ENCODE results near the gene ARL8A.
"Not testable (repeated sequence)": the region's sequence is repeated elsewhere in the genome, so short reads cannot be mapped to it uniquely, and the experiment has no call there.

ARL8A gene

DNA sequence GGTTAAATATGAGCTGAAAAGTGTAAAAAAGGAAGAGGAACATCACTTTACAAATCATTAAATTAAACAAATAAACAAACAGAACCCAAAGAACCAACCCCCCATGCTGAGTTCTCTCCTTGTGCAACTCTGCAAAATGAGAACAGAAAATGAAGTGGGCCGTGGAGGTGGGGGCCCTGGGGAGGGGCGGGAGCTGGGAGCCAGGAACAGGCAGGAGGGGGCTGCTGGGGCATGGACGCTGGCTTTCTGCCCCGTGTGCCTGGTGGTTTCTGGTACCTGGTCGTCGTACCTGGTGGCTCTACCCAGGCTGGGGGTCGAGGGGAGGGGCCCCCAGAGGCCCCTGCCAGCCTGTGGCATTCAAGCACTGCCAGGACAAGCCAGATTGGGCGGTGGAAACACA is 11.0 kb downstream of the ARL8A start:
- DNase-seq, result no peak

DNA sequence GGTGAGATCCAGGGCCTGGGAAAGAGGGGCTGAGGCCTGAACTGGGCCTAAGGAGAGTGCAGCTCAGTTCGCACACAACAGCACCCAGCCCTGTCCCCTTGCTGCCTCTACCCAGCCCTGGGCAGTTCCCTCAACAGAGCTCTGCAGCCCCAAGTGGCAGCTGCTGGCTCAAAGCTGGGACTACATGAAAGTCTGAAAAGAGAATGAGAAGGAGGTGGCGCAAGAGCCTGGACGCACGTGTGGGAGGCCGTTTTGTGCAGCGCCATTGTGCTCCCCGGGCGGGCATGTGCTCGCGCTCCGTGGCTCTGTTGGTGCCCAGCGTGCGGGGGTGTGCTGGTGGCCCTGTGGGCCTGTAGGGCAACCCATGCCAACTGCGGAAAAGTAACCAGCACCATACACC is 11.5 kb downstream of the ARL8A start:
- DNase-seq, result no peak

DNA sequence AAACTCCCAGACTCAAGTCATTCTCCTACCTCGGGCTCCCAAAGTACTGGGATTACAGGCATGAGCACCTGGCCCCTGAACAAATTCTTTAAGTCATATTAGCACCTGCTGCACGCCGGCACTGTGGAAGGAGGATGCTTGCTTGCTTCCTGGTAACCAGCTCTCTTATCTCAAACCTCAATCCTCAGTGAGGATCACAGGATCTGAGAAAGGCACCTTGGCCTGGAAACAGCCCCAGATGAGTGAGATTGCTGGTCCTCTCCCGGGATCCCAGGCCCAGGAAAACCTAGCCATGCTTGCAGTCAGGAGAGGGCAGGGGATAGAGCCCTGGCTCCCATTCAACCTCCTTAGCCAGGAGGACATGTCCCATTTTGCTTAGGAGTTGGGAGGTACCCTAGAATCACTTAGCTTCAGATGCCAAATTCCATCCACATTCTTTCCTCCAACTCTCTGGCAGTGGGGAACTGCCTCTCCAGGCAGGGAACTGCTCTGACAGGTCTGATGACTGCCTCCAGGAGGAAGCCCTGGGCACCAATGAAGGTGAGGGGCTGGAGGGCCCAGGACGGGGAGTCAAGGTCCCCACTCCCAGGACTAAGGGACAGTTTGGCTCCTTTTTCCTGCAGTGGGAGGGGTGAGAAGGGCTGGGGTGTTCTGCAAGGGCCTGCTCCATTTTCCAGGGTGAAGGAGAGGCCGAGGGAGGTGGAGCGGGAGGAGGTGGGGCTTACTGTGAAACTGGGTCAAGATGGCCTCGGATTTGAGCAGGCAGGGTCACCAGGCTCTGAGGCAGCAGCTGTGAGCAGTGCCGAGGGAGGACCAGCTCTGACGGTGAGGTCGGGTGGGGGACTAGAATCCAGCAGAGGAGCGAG is 12.3 kb downstream of the ARL8A start:
- DNase-seq, result no peak

DNA sequence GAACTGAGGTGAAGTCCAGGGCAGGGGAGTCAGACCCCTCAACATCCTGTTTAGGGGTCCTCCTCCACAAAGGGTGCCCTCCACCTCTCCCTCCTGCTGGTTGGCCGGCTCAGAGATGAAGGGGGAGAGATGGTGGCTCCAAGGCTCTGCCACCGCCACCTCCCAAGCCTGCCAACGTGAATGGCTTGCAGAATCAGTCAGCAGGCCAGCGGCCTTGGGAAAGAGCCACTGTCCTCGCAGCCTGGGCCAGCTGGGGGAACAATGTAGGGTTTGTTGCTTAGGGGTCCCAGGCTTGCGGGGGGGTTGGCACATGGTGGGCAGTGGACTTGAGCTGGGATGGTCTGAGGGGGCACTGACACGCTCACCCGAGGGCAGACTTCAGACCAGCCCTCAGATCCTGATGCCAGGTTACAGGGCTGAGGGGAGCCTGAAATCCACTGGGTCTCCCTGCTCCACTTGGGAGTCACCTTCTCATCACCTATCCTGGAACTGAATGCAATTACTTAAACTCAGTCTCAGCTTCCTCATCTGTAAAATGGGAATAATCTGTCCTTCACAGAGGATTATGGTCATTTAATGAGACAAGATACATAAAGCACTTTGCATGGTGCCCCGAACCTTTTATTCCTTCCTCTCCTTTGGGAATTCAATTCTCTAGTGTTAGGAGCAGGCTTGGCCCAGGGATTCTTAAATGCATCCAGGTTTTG is 13.6 kb downstream of the ARL8A start:
- DNase-seq, result no peak

DNA sequence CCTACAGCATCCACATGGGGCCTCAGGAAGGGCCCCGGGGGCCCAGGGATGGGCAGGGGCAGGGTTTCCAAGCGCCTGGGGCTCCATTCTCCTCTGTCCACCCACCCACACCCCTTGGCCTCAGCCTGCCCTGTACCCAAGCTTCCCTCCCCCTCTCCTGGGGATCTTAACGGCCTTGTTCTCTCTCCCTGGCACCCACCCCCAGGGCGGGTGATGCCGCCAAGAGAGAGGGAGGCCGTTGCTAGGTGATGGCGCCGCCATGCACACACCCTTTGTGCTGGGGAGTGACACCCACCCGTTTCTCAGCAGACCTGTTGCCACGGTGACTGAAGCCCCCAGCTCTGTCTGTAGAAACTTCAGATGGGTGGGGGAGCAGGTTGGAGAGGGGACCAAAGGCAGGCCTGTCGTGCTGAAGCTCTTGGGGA is 14.2 kb downstream of the ARL8A start:
- no peak for DNase-seq

DNA sequence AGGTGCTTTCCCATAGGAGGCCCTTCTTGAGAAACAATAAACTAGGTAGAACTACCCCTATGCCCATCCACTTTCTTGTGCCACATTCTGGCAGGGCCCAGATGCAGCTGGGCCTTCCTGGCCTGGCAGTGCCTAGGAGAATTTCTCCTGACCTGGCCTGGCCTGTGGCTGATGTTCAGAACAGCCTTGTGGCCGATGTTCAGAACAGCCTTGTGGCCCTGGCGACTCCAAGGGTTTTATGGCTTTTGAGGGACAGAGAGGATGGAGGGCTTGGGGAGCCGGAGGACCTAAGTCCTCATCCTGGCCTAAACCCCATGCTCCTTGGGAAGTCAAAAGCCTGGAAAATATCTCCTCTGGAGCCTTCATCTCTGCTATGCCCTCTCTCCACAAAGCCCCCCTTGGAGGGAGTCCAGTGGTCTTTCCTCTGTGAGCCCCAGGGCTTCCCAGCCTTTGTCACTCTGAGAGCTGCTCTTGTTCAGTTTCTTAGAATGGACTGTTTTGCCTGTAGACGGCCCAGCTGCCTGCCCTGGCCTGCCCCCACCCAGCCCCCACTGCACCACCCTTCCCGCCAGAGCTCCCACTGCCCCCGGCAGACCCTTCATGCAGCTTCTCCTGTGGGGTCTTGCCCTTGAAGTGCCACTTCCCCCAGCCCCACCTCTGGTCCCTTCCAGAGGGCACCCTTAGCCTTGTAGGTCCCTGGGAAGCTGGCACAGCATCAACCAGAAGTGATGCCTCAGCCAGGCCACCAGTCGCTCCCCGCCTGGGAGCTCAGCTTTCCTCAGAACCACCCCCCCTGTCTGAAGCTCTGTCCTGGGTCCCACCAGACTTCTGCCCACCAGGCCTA is 14.9 kb downstream of the ARL8A start:
- DNase-seq, result no peak

DNA sequence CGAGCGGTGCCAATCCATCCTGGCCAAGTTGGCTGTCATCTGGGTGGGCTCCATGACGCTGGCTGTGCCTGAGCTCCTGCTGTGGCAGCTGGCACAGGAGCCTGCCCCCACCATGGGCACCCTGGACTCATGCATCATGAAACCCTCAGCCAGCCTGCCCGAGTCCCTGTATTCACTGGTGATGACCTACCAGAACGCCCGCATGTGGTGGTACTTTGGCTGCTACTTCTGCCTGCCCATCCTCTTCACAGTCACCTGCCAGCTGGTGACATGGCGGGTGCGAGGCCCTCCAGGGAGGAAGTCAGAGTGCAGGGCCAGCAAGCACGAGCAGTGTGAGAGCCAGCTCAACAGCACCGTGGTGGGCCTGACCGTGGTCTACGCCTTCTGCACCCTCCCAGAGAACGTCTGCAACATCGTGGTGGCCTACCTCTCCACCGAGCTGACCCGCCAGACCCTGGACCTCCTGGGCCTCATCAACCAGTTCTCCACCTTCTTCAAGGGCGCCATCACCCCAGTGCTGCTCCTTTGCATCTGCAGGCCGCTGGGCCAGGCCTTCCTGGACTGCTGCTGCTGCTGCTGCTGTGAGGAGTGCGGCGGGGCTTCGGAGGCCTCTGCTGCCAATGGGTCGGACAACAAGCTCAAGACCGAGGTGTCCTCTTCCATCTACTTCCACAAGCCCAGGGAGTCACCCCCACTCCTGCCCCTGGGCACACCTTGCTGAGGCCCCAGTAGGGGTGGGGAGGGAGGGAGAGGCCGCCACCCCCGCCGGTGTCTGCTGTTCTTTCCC is 16.5 kb downstream of the ARL8A start:
- DNase-seq, result no peak

DNA sequence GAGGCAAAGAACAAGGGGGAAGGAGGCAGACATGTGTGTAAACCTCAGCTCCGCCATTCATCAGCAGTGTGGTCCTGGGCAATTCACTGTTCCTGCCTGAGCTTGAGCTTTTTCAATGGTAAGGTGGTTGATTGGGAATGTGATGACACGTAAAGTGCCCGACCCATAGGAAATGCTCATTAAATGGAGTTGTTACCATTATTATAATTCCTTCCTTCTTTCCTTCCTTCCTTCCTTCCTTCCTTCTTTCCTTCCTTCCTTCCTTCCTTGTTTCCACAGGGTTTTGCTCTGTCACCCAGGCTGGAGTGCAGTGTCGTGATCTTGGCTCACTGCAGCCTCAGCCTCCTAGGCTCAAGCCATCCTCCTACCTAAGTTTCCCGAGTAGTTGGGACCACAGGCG is 17.5 kb downstream of the ARL8A start:
- no peak for DNase-seq

DNA sequence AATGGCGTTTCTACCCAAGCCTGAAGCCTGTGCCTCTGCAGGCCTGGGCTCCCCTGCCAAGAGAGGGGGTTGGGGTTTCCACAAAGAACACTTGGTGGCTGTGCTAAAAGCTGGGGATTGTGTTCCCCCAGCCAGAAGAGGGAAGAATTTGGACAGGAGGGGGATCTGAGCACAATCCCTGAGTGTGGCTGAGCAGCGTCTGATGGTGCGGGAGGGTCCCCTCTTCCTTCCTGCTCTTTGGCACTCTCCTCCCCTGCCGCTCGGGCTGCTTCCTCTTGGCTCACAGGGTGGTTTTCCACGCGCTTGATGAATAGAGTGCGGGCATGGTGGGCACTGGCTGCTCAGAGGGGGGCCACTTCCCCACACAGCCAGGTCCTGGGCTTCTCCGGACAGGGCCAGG is 18.1 kb downstream of the ARL8A start:
- no peak for DNase-seq

DNA sequence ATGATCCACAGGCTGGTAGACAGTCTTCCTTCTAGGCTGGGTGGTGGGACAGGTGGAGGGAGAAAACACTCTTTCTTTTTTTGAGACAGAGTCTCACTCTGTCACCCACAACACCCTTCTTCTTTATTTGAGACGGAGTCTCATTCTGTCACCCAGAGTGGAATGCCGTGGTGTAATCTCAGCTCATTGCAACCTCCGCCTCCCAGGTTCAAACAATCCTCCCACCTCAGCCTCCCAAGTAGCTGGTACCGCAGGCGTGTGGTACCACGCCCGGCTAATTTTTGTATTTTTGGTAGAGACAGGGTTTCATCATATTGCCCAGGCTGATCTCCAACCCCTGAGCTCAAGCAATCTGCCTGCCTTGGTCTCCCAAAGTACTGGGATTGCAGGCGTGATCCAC is 18.9 kb downstream of the ARL8A start:
- no peak for DNase-seq

DNA sequence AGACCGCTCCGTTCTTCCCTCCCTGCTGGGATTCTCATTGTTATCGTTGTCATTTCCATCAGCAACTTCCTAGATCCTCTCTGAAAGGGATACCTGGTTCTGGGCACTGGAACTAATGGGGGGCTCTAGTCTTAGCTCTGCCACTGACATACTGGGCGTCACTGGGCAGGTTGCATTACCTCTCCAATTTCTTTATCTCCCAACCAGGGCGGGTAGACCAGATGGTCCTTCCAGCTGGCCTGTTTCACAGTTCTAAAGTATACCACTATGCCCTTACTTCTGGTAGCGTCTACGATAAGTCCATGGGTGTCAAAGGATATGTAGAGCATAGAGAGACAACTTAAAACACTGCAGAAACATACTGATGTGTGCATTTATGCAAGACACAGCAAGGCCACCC is 20.4 kb downstream of the ARL8A start:
- no peak for DNase-seq

DNA sequence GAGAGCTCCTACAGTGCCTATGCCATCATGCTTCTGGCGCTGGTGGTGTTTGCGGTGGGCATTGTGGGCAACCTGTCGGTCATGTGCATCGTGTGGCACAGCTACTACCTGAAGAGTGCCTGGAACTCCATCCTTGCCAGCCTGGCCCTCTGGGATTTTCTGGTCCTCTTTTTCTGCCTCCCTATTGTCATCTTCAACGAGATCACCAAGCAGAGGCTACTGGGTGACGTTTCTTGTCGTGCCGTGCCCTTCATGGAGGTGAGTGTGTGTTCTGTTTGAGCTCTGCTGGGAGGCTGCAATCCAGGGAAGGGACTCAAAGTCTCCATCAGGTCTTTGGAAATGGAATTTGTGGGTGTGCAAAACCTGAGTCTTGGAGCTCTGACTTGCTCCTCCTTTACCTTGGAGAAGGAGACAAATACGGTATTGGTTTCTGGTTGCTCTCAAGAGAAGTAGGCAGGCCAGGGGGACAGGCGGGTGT is 21.2 kb downstream of the ARL8A start:
- no peak for DNase-seq

DNA sequence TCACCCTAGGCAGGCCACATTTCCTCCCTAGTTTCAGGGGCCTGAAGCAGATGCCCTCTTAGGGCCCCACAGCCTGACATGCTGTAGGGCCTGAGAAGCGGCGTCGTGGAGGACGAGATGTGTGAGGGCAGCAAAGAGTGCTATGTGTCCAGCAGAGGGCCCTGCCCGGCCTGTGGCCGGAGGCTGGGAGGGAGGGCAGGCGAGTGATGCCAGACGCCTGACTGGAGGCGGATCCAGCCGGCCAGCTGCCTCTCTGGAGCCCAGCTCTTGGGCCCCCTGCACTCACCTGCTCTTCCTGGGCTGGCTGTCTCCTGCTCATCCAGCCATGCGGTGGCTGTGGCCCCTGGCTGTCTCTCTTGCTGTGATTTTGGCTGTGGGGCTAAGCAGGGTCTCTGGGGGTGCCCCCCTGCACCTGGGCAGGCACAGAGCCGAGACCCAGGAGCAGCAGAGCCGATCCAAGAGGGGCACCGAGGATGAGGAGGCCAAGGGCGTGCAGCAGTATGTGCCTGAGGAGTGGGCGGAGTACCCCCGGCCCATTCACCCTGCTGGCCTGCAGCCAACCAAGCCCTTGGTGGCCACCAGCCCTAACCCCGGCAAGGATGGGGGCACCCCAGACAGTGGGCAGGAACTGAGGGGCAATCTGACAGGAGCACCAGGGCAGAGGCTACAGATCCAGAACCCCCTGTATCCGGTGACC is 21.8 kb downstream of the ARL8A start, which contains the start of gene GPR37L1:
TSS of gene GPR37L1 (plus strand) at position 279 of the 697 bp plus-strand sequence. CDS start at position 326, 47 bp downstream.
- no peak for DNase-seq

DNA sequence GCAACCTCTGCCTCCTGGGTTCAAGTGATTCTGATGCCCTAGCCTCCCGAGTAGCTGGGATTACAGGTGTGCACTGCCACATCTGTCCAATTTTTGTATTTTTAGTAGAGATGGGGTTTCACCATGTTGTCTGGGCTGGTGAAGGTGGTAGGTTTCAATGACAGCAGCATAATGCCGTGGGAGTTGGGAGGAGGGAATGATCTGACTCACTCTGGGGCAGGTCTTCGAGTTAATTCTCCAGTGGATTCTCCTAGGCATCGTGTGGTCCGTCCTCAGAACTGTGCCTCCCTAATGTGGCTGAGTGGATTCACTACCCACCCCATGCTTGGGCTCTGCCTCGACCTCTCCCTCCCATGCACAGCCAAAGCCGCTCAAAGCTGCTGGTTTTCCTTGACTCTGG is 23.5 kb downstream of the ARL8A start:
- DNase-seq, result no peak

DNA sequence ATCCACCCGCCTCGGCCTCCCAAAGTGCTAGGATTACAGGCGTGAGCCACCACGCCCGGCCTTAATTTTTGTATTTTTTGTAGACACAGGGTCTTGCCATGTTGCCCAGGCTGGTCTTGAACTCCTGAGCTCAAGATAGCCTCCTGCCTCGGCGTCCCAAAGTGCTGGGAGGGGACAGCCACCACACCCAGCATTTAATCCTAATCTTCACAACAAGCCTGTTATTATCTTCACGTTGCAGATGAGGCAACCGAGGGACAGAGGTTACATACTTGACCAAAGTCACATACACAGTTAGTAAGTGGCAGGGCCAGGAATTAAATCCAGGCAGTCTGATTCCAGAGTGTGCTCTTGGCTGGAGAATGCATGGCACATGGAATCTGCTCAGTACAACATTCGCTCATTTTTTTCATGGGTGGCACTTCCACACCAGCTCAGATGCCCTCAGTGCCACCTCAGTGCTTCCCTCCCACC is 26.6 kb downstream of the ARL8A start:
- DNase-seq, result no peak

DNA sequence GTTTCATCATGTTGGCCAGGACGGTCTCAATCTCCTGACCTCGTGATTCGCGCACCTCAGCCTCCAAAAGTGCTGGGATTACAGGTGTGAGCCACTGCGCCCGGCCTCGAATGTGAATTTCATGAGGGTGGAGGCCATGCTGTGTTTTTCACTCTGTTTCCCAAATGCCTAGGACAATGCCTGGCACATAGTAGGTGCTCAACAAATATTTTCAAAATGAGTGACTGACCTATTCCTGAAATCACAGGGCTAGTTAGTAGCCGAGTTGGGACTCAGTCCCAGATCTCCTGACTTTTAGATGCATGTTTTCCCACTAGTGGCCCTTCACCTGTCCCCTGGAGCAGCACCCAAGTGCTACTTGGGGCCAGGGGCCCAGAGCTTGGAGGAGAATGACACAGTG is 28.2 kb downstream of the ARL8A start:
- DNase-seq, result no peak

DNA sequence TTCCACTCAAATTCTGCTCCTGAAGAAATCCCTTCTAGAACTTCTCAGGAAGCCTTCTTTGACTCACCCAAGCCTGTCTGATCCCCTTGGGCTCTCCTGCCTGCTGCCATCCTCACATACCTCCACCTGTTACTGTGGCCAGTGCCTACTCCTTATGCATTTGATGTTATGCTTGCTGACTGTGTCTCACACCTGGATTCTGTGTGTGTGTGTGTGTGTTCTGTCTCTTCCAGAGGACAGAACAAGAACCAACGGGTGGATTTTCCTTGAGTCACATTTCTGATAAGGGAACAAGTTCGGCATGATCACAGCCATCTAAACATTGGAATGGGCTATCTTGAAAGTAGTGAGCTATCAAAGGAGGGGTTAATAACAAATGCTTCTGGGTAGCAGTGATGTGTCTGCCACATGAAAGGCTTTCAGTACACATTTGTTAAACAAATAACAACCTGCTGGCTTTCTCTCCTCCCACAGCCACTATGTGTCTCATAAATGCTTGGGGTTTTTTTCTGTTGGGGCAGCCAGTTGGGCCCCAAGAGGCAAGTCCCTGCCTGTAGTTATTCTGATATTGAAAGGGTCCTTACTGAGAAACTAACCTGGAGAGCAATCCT is 30.7 kb downstream of the ARL8A start:
- DNase-seq, result no peak

DNA sequence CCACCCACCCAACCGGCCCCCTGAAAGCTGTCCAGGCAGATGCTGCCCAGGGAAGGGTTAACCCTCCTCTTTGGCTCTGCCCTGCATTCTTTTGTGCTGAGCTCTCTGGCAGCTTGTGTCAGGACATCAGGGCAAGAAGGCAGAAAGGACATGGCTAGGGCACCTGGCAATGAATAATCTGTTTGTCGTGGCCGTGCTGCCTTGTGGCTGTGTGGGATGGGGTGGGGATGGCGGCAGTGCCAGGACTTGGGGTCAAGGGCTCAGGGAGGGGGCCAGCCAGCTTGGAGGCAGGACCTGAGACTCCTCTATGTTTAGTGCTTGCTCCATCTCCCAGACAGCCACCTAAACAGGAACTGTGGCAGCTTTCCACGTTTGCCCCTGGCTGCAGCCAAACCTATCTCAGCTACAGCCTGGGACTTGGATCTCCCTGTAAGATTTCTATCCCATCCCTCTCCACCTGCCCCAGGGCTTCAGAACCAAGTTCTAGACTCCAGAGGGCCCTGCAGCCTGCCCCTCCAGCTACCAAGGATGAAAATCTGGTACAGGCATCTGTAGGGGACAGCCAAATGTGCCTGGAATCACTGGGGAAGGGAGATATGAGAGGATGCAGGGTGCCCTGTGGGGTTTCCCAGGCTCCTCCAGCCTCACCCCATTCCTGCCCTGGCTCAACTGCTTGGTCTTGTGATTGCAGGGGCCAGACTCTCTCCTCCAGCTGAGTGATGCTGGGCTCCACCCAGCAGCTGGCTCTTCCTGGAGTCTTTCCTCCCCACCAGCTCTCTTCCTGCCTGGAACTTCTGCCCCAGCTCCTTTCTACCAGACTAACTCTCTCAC is 31.5 kb downstream of the ARL8A start:
- DNase-seq, result no peak

DNA sequence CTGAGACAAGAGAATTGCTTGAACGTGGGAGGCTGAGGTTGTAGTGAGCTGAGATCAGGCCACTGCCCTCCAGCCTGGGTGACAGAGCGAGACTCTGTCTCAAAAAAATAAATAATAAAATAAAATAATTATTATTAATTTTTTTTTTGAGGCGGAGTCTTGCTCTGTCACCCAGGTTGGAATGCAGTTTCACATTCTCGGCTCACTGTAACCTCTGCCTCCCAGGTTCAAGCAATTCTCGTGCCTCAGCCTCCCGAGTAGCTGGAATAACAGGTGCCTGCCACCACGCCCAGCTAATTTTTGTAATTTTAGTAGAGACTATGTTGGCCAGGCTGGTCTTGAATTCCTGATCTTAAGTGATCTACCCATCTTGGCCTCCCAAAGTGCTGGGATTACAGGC is 32.9 kb downstream of the ARL8A start:
- not testable (repeated sequence) for DNase-seq

DNA sequence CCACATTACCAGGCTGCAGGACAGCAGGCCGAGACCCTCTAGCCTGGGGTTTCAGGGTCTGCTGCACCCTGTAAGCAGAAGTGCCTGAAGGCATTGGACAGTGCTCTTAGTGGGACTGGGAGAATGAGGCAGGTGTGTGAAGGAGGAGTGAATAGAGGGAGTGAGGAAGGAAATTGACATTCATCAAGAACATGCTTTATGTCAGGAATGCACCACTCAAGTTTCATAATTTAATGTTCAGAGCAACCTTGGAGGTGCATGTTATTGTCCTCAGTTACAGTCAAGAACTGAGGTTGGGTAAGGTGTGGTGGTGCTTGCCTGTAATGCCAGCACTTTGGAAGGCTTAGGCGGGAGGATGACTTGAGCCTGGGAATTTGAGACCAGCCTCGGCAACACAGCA is 33.6 kb downstream of the ARL8A start:
- DNase-seq, result no peak
